SK-MEL-5 (cell line): ENCODE results near the gene TRERF1. TPM values are rescaled to one million over a fixed set of nuclear protein-coding genes. Genes with fewer than 3 reads are reported as not detected.
"Not testable (repeated sequence)": the region's sequence is repeated elsewhere in the genome, so short reads cannot be mapped to it uniquely, and the experiment has no call there.

ENCODE experiments used
- DNase-seq: peaks from one replicate; pipeline ENCODE4 v3.0.0-alpha.2; 2016; ENCODE audit warnings: low read depth, low spot score
- in situ Hi-C: cut with HindIII; loops from 2 replicates; pipeline ENCODE4 v1.10.0; 2016; ENCODE audit warnings: low sequenced_read_pairs, high pct_unique_total_duplicates, low pct_unique_long_range_greater_than_20kb
- total RNA-seq: library from RNA; depleted of rRNA; stranded (reverse); fragments of >200 nt; shearing (Covaris generic); gene quantifications from 2 replicates; pipeline ENCODE4 v1.2.3, GENCODE V29; 2014

The TRERF1 gene
- total RNA-seq, 1 experiment from 2014 or later = 2.3 TPM

DNA sequence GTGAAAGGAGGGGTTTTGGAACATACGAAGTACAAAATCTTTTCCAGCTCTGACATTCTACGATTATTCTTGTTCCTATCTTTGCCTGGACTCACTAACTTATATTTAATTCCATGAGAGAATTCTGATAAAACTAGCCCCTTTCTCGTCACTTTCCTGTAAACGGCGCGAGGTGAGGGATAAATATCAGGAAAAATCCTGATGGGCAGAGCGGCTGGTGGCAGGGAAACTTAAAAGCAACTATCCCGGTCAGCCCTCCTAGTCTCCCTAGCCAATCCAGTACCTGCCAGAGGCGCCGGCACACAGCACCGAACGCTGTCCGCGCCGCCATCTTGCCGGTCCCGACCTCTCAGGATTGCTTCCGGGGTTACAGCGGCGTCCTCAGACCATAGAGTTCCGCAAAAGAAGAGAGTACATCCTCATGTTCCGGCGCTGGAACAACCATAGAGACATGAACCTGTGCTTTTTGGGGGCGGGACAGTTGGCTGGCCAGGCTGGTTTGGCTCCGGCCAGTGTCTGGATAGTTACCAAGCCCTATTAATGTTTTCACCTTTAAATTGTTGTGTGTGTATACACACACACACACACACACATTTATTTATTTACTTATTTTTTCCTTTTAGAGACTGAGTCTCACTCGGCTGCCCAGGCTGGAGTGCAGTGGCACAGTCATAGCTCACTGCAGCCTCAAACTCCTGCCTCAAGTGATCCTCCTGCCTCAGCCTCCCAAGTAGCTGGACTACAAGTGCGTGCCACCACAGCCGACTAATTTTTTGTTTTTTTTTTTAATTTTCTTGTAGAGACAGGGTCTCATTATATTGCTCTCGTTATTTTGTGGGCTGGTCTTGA is 234.0 kb downstream of the TRERF1 start, which contains the start of gene MRPS10:
MRPS10 (minus strand) TSS at position 343 of the 849 bp plus-strand sequence; CDS start at position 331, 12 bp downstream.
- in situ Hi-C loops = no loop called here
- peak; percentile 96 for DNase-seq

DNA sequence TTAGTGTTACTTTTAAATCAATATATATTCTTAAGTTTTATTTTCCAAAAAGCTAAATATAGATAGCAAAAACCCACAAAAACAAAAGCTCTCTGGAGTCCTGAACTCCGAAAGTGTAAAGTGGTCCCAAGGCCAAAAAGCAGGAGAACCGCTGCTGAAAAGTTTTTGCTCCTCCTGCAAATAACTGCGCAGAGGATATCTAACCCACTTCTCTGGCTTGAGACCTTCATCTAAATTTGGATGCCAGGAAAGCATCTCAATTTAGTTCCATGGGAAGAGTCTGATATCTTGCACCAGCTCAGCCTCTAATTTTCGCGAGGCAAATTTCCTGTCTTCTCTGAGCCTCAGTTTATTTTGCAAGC is 234.6 kb downstream of the TRERF1 start:
- peak; percentile 6 for DNase-seq
- in situ Hi-C loops = no loop called here

DNA sequence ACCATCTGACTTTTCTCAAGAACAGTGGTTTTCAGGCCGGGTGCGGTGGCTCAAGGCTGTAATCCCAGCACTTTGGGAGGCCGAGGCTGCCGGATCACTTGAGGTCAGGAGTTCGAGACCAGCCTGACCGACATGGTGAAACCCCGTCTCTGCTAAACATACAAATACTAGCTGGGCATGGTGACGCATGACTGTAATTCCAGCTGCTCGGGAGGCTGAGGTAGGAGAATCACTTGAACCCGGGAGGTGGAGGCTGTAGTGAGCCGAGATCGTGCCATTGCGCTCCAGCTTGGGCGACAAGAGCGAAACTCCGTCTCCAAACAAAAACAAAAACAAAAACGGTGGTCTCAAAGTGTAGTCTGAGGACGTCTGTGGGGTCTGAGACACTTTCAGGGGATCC is 235.2 kb downstream of the TRERF1 start:
- not testable (repeated sequence) for DNase-seq

DNA sequence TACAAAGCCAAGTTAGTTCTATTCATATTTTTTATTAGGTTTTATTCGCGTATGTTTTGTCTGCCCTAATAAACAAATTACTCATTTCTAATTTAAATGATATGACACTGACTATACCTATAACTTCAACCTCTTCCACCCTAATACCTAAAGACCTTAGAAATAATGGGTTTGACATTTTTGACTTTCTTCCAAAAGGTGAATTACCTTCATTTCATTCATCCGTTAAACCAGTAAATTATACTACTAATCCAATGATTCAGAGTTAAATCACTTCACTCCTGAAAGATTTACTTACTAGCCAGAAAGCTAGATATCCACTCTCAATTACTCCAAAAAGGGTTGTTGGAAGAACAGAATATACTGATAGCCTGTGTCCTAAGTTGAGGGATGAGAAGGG is 239.3 kb downstream of the TRERF1 start:
- in situ Hi-C loops = no loop called here
- no peak for DNase-seq

More for the DNA sequence above, 235.2 kb downstream of the TRERF1 start:
- in situ Hi-C loops = not testable (repeated sequence)

DNA sequence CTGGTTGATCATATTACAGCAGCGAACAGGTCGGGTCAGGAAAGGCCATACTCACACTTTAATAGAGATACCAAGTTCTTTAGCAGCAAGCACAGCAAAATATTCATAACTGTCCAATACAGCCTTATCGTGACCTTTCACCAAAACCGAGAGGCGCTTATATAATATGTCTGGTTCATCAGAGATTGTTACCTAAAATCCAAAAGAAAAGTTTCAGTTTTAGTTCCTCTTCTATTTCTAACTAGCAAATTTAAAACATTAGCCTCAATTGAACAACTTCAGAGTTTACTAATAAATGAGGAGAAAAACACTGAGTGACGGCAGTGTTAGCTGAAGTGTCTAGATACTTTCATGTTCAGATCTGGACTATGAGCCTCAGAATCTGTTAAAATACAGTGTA is 240.0 kb downstream of the TRERF1 start:
- no peak for DNase-seq
- in situ Hi-C loops = no loop called here

DNA sequence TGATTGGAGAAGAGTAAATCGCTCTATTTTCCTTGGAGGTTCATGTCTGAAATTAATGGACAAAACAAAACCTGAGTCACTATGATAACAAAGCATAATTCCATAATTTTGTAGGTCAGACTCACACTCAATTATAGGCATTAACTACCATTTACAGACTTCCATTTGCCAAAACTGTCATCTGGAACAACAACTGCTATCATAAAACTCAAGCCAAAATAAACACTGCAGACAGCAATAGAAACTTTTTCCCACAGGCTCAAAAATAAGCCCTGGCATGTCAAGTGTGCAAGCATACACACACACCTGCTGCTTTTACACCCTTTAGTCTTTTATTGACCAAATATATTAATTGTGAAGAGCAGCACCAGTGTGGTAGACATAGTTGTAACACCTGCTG is 241.2 kb downstream of the TRERF1 start:
- DNase-seq = no peak
- in situ Hi-C loops = no loop called here

DNA sequence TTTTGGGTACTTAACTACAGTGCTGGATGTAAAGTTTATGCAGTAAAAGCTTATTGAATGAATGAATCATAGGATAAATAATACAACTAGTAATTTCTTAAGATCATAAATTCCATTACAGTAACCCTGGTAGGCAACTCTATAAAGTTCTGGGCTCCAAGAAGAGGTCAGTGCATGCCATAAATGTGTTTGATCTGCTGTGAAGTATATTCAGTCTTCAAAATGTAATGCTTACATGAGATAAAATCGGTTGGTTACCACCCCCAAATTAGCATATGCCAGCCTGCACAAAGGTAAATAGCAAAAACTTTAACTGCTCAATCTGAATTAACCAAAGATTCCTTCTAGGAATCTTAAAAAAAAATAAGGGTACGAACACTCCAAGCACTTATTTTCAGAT is 244.2 kb downstream of the TRERF1 start:
- in situ Hi-C loops, DNase-seq: not testable (repeated sequence)

DNA sequence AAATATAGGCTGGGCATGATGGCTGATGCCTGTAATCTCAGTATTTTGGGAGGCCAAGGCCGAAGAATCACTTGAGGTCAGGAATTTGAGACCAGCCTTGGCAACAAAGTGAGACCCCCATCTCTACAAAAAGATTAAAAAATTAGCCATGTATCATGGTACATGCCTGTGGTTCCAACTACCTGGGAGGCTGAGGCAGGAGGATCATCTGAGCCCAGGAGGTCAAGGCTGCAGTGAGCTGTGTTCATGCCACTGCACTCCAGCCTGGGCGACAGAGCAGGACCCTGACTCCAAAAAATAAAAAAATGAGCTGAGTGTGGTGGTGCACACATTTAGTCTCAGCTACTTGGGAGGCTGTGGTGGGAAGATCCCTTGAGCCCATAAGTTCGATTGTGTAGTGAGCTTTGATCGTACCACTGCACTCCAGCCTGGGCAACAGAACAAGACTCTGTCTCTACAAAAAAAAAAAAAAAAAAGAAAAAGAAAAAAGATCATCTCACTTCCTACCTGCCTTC is 246.9 kb downstream of the TRERF1 start:
- no peak for DNase-seq
- in situ Hi-C loops = no loop called here

DNA sequence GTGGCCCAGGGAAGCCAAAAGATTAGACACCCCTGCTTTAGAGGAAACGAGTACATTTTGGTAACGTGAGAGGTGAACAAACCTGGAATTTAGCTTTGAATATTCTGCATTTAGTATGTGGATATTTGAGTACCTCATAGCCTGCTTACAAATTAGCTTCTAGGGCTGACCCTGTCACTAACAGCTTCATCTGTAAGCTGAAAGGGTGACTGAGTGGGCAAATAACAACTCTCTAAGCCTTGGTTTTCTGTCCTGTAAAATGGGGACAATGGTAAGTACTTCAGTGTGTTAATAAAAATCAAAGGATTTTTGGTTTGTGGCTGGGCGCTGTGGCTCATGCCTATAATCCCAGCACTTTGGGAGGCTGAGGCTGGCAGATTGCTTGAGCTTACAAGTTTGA is 248.5 kb downstream of the TRERF1 start:
- in situ Hi-C loops = no loop called here
- DNase-seq = no peak

DNA sequence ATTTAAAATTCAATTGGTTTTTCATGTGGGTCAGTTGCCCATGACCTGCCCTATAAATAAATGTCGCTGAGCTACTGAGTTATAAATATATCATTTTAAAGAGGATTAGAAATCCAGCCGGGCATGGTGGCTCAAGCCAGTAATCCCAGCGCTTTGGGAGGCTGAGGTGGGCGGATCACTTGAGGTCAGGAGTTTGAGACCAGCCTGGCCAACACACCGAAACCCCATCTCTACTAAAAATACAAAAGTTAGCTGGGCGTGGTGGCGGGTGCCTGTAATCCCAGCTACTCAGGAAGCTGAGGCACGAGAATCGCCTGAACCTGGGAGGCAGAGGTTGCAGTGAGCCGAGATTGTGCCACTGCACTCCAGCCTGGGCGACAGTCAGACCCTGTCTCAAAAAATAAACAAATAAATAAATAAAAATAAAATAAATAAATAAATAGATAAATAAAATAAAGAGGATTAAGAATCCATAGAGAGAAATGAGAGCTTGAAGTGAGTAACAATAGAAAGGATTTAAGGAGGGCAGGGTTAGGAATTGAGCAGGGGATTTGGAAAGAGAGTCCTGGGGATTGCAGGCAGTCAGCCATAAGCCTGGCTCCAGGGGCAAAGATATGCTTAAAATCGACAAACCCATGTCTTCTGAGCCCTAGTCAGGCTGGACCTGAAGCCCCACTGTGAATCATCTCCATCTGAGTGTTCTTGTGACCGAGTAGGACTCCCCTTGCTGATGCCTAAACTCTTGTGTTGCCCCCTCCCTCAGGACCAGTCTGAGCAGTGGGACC is 249.4 kb downstream of the TRERF1 start:
- in situ Hi-C loops = not testable (repeated sequence)

DNA sequence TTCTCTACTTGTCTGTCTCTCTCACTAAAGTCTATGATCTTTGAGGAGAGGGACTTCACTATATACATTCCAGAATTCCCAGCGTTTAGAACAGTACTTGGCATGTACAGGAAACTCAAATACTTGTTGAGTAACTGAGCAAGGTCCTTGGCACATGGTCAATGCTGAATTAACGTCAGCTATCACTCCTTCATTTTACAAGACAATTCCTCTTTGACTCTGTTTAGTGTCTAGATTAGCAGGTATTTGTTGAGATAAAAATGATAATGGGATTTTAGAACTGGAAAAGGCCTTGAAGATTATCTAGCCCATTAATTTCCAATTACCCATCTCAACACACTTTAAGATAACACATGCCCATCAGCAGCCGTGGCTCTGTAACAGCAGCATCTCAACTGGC is 250.3 kb downstream of the TRERF1 start:
- DNase-seq = no peak
- in situ Hi-C loops = no loop called here

More for the DNA sequence above, 249.4 kb downstream of the TRERF1 start:
- not testable (repeated sequence) for DNase-seq

DNA sequence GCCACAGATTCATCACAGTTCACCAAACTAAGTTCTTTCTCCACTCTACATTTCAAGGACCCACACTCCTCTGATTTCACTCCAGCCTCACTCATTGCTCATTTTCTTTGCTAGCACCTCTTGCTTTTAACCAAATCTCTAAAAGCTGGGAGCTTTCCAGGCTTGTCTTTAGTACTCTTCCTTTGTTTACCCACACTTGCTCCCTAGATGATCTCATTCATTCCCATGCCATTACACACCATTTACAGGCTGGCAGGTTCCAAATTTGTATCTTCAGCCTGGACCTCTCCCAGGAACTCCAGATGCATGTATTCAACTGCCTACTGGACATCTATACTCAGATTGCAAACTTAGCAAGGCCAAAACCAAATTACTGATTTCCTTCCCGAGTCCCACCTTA is 251.7 kb downstream of the TRERF1 start:
- DNase-seq = no peak
- in situ Hi-C loops = no loop called here

DNA sequence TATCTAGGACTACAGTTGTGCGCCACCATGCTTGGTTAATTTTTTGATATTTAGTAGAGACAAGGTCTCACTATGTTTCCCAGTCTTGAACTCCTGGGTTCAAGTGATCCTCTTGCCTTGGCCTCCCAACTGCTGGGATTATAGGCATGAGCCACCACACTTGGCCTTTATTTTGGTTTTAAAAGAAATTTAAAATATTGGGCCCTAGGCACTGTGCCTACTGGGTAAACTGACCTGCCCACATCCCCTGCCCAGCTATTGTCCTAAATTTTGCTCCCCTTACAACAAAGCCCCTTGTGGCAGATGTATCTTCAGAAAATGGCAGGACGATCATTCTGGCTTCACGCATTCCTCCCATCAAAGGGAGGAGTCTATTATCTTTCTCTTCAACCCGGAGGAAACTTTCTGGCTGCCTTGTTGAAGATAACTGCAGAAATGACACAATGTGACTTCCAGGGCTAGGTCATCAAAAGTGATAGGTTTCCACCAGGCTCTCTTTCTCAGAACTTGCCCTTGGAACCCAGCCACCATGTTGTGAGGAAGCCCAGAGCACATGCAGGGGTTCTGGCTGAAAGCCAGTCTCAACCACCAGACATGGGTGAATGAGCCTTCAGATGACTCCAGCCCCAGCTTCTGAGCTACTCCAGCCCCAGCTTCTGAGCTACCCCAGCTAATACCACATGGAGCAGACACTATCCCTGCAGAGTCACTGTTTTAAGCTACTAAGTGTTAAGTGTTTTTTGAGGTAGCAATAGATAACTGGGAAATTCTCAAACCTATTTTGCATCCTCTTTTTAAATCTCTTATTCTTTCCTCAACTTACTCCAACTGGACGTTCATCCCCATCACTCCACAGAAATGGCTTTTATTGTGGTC is 252.4 kb downstream of the TRERF1 start:
- in situ Hi-C loops = no loop called here
- no peak for DNase-seq

DNA sequence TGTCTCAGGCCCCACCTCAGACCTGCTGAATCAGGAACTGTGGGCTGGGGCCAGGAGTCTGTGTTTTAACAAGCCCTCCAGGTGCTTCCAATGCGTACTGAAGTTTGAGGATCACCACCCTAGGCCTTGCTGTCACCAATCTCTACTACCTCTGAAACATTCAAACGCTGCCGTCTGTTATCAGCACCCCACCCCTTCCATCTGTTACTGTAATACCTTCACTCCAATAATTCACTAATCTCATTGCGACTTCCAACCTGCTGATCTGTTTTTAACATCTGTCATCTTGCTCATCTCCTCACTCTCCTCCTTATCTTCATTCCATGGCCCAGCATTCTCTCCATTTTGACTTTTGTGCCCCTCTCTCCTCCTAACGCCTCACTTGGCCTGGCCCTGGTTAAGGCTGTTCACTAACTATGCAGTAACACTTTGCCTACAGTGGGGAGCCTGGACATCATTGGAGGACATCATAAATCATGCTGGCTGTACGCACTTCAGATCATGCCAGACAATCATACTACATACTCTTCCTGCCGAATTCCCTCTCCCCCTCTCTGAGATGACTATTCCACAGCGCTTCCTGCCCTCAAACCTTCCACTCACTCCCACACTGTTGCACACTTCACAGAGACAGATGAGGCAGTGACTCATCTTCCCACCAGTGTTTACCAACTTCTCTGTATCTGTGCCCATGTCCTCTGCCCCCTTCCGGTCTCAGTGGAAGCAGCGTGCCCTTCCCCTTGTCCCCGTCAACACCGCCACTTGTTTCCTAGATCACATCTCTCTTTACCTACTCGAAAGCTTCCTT is 254.0 kb downstream of the TRERF1 start:
- no peak for DNase-seq
- in situ Hi-C loops = no loop called here

DNA sequence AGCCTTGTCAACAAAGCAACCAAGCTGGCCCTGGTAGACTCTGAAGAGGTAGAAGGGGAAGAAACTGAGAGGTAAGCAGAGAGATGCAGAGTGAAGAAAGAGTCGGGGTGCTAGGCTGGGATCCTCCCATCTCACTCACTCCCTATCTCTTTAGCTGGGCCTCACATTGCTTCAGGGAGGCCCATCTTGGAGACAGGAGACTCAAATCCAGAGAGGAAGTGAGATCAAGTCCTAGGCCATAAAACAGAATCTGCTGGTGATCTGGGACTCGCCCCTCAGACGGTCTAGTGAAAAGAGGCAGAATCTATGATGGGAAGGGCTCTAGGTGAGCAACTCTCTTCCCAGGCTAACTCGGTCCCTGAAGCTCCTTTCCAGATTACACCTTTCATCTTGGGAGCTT is 256.3 kb downstream of the TRERF1 start:
- no peak for DNase-seq
- in situ Hi-C loops = no loop called here

DNA sequence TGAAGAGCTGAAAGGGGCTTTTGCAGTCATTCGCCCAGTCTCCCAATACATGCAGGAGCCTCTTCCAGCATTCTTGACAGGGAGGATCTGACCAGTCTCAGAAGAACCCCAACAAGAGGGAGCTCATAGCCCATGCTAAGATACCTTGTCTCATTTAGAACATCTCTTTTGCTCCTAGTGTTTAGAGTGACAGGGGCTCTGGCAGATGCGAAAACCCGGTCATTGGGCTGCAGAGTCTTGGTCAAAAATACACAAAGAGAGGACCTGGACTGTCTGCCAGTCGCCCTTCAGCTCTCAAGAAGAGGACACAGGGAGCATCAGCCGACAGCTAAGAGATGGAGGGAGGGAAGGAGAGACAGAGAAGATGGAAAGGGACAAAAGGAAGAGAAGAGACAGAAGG is 257.7 kb downstream of the TRERF1 start:
- in situ Hi-C loops = no loop called here
- DNase-seq = no peak

DNA sequence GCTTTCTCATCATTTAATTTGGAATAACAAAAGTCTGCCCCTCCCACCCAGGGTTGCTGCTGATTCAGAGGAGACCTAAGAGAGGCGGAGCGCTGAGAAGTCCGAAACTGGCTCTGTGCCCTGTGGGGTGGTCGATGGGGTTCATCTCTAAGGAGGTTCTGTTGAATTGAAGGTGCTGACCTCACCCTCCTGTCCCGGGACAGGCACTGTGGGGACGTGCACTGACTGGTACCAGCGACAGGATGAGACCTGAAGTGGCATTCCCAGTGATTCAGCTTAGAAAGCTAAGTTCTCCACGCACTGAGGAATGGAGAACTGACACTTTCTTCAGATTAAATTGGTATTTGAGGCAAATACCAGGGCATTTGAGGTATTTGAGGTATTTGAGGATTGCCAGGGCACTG is 258.2 kb downstream of the TRERF1 start:
- no peak for DNase-seq
- in situ Hi-C loops = no loop called here
